ENCODE data around the gene REXO5. TPM values are rescaled to one million over a fixed set of nuclear protein-coding genes. Genes with fewer than 3 reads are reported as not detected.
"Not testable (repeated sequence)": the region's sequence is repeated elsewhere in the genome, so short reads cannot be mapped to it uniquely, and the experiment has no call there.

REXO5 gene
- total and polyA plus RNA-seq, 8 donors: 2.9 to 16.3 (median 11.9) TPM

DNA sequence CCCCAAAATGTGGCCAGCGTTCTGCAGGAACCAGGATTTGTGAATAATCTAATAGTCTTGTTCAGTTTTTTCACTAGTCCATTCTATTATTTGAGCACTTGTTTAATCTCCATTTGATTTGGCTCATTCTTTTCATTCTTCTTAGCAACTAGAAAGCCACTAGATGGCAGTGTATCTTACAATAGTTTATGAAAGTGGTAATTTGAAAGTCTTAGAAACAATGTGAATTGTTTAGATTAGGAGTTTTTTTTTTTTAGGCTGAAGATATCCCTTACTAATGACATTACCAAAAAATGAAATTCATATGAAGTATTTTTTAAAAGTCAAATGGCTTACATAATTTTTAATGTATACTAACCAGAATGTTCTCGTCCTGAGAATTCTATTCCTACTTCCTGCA lies 6.7 kb upstream of the REXO5 start:
- Histone ChIP-seq H3K4me1 (peaks cover 0 to 1% of the 10 kb centered on the region in 2 donors), H3K9me3 (no peaks in the 10 kb centered on the region), H3K27me3 (no peaks in the 10 kb centered on the region), H3K4me3 (no peak overlapping the region), H3K27ac (no peak overlapping the region), H3K36me3 (peaks cover 0 to 28% of the 10 kb centered on the region in 2 donors)
- no peak for ATAC-seq
- peak in 1 of 2 donors; percentile 43 for TF ChIP-seq CTCF (IDR thresholded peaks at IDR 0.05)
- intact Hi-C loops (cut with DNase I): no loop called here
- peak in 1 of 4 donors; percentile 23 for DNase-seq

GRCh38 chr16:20801278-20801677 lies 5.0 kb upstream of the REXO5 start:
- no peak overlapping the region for H3K4me3 ChIP-seq
- H3K4me1 ChIP-seq: peaks cover 0 to 17% of the 10 kb centered on the region in 2 donors
- H3K27me3 ChIP-seq: no peaks in the 10 kb centered on the region
- no peak for DNase-seq
- ATAC-seq: no peak
- H3K36me3 ChIP-seq: peaks cover 0 to 24% of the 10 kb centered on the region in 2 donors
- H3K9me3 ChIP-seq: no peaks in the 10 kb centered on the region
- no peak overlapping the region for H3K27ac ChIP-seq
- no peak for TF ChIP-seq CTCF (IDR thresholded peaks at IDR 0.05)
- intact Hi-C loops (cut with DNase I): no loop called here

- DNase-seq: no peak
- intact Hi-C loops (cut with DNase I): no loop called here
- no peak for ATAC-seq
- peaks cover 0 to 15% of the 10 kb centered on the region in 2 donors for H3K36me3 ChIP-seq
- H3K27me3 ChIP-seq: no peaks in the 10 kb centered on the region
- H3K4me1 ChIP-seq: peaks cover 0 to 24% of the 10 kb centered on the region in 2 donors
- no peak overlapping the region for H3K4me3 ChIP-seq
- no peak for TF ChIP-seq CTCF (IDR thresholded peaks at IDR 0.05)
- no peaks in the 10 kb centered on the region for H3K9me3 ChIP-seq
- no peak overlapping the region for H3K27ac ChIP-seq
These were observed 3.2 kb upstream of the REXO5 start for GRCh38 chr16:20803192-20803560.

DNA sequence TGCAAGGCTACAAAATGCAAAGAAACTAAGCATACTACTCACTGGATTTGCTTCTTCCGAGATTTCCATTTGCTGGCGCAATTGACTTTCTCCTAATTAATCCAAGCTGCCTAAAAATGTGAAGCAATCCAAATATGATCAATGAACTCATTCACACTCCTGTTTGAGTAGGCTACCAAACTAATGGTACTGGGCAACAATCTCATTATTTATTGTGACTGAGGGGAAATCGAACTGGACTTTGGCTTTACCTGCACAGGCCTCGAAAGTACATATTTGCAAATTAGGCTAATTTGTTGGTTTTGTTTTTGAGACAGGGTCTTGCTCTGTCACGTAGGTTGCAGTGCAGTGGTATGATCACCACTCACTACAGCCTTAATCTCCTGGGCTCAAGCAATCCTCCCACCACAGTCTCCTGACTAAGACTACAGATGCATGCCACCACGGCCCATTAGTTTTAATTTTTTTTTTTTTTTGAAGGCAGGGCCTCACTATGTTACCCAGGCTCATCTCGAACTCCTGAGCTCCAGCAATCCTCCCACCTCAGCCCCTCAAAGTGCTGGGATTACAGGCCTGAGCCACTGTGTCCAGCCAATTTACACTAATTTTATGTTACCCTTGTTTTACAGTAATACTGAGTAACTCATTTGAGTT lies 2.6 kb upstream of the REXO5 start:
- H3K9me3 ChIP-seq: no peaks in the 10 kb centered on the region
- no peak for TF ChIP-seq CTCF (IDR thresholded peaks at IDR 0.05)
- H3K36me3 ChIP-seq: peaks cover 0 to 10% of the 10 kb centered on the region in 2 donors
- H3K4me1 ChIP-seq: peaks cover 0 to 24% of the 10 kb centered on the region in 2 donors
- ATAC-seq (no peak), DNase-seq (no peak)
- H3K27me3 ChIP-seq: no peaks in the 10 kb centered on the region
- intact Hi-C loops (cut with DNase I): no loop called here
- no peak overlapping the region for H3K27ac ChIP-seq
- H3K4me3 ChIP-seq: no peak overlapping the region

- H3K36me3 ChIP-seq; H3K9me3 ChIP-seq; intact Hi-C loops (cut with DNase I); DNase-seq; H3K27me3 ChIP-seq: not testable (repeated sequence)
- peaks cover 0 to 24% of the 10 kb centered on the region in 2 donors for H3K4me1 ChIP-seq
- H3K4me3 ChIP-seq: peak overlapping the region; percentile 80 to 84
- peak; percentile 3 for ATAC-seq
- H3K27ac ChIP-seq: peak overlapping the region; percentile 91 to 94
These were observed 601 bp upstream of the REXO5 start for GRCh38 chr16:20805684-20806167.

DNA sequence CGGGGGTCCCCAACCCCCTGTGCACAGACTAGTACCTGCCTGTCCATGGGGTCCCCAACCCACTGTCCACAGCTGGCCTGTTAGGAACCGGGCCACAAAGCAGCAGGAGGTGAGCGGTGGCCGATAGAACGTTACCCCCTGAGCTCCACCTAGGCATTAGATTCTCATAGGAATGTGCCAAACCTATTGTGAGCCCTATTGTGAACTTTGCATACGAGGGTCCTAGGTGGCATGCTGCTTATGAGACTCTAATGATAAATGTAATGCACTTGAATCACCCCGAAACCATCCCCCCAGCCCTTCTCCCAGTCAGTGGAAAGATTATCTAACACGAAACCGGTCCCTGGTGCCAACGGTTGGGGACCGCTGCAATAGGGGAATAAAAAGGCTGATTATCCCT lies 1.5 kb downstream of the REXO5 start:
- Histone ChIP-seq H3K4me3 (no peak overlapping the region), H3K4me1 (peaks cover 0 to 24% of the 10 kb centered on the region in 2 donors), H3K9me3 (no peaks in the 10 kb centered on the region), H3K36me3 (no peaks in the 10 kb centered on the region), H3K27ac (no peak overlapping the region), H3K27me3 (no peaks in the 10 kb centered on the region)
- no peak for DNase-seq
- no peak for TF ChIP-seq CTCF (IDR thresholded peaks at IDR 0.05)
- ATAC-seq: no peak
- intact Hi-C loops (cut with DNase I): no loop called here

Measured in left lung (tissue), 10 donors.